HG03457 (cell line): ENCODE measurements around the gene ANKS1B.
A peak's percentile ranks its signal among the peaks of the same experiment; 100 is the strongest.
"Not testable (repeated sequence)": the region's sequence is repeated elsewhere in the genome, so short reads cannot be mapped to it uniquely, and the experiment has no call there.

Experiments
- ATAC-seq: cut with Tn5 transposase; IDR thresholded peaks from one replicate; pipeline ENCODE4 v1.9.1; 2021; ENCODE audit warnings: moderate number of reproducible peaks; ENCODE audit not compliant: unreplicated experiment

ANKS1B gene

DNA sequence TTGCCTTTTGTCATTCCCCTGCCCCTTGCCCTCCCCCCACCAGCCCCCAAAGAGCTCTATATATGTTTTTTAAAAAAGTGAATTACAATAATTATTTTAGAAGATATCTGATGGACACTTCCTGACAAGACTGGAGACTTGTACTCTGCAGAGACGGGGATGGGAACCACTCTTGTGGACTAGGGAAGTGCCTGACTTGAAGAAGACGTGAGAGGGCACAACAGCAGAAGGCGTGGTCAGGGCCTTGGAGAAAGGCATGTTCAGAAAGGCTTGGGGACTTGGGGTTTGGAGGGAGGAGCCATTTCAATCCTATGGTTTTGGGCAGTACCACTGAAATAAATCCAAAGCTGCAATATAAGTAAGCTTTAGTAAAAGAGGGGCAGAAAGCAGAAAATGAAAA is 1184.9 kb downstream of the ANKS1B start:
- ATAC-seq, result no peak

GRCh38 chr12:98799146-98799810 is 1185.5 kb downstream of the ANKS1B start:
- no peak for ATAC-seq

- ATAC-seq, result no peak
These were observed 1187.5 kb downstream of the ANKS1B start for GRCh38 chr12:98797200-98797599.

GRCh38 chr12:98796745-98797144 is 1188.0 kb downstream of the ANKS1B start:
- no peak for ATAC-seq

DNA sequence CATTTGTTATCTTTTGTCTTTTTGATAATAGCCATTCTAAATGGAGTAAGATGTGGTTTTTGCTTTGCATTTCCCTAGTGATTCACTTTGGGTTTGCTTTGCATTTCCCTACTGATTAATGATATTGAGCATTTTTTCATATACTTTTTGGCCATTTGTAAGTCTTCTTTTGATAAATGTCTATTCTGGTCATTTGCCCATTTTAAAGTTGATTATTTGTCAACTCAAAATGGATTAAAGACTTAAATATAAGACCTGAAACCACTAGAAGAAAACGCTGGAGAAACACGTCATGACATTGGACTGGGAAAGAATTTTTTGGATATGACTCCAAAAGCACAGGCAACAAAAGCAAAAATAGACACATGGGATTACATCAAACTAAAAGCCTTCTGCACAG is 1191.6 kb downstream of the ANKS1B start:
- ATAC-seq, result no peak

DNA sequence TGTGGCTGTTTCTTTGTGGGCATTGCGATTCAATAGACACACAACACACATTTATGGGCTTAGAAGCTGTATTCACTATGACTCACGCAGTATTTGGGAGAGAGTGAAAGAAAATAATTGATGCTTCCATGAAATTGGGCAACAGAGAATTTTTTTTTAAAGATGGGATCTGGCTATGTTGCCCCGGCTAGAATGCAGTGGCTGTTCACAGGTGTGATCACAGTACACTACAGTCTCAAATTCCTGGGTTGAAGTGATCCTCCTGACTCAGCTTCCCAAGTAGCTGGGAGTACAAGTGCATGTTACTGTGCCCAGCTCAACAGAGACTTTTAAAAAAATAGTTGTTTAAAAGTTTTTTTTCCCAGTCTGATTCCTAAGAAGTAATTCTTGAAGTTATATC is 1193.3 kb downstream of the ANKS1B start:
- ATAC-seq, result no peak

- ATAC-seq, result no peak
These were observed 1196.3 kb downstream of the ANKS1B start for GRCh38 chr12:98788396-98788795.

DNA sequence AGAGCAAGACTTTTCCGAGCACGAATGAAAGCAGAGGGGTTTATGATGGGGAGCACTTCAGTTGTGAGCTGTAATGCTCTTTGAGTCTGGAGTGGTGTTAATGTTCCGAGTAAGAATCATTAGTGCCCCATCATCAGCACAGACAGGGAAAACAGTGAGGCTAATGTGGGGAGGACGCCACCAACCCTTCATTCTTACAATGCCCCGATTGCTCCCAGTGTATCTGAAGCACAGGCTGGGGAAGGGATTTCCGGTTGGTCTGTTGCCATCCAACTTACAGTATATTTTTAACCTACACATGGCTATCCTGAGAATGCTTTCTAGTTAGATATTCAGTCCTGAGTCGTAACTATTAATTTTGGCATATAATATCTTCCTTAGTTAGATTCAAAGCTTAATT is 1198.1 kb downstream of the ANKS1B start:
- no peak for ATAC-seq

DNA sequence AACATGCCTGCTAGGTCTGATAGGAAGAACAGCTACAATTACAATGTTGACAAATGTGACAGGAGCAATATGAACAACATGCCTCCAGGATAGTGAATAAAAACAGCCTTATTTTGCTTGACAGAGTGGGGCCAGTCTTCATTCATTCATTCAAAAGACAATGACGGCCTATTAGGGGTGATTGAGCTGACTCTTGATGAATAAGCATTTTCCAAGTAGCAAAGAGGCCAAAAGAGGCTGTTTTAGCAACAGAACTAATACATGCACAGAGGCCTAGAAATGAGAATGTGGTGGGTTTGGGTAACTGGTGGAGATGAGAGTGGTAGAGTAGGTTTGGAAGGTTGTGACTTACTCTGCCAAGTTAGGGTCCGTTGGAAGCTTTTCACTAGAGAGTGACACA is 1201.3 kb downstream of the ANKS1B start:
- no peak for ATAC-seq

DNA sequence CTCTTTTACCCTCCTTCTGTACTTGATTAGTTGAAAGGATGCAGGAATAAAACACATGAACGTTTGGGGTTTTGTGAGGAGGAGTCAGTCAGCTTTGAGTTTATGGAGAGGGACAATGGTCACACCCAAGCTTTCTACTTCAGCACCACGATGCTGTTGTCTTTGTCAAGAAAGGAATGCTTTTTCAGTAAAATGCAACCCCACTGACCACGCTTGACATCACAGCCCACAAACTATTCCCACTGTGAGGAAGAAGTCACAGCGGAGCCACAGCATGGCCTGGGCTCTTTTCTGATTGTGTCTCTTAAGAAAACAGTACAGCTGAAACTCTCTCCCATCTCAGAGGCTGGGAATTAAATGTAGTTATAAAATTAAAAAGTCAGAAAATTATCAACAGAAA is 1204.5 kb downstream of the ANKS1B start:
- ATAC-seq, result no peak

DNA sequence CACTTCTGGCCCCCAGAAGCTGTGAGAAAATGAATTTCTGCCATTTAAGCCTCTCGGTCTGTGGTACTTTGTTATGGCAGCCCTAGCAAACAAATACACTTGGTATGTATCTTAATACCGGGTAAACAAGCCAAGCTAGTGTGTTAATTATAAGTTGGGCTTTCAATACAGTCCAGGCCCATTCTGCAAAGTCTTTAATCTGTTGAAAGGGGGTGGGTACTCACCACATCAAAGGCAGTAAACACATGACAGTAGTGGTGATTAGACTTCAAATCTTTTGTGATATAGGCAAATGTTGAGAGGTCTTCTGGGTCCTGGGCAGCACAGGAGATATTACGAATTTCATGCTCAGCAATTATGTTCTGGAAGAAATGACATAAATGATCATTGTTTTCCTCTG is 1211.9 kb downstream of the ANKS1B start:
- ATAC-seq, result no peak

- ATAC-seq, result no peak
These were observed 1212.7 kb downstream of the ANKS1B start for GRCh38 chr12:98771811-98772752.

DNA sequence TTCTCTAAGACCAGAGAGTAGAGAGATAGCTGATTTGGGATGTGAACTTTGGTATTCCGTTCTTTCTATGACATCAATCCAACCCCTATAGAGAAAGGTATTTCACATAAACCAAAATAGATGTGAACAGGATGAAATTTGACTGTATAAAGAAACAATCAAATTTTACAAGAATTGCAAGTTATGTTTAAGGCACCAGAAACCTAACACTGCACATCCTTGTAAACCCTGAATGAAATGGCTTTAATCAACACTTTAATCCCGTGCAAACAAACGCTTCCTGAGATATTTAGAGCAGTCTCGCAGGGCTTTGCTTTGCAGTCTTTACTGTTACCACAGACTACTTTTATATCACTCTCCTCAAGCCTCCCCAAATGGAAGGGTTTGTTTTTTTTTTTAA is 1214.5 kb downstream of the ANKS1B start:
- no peak for ATAC-seq

DNA sequence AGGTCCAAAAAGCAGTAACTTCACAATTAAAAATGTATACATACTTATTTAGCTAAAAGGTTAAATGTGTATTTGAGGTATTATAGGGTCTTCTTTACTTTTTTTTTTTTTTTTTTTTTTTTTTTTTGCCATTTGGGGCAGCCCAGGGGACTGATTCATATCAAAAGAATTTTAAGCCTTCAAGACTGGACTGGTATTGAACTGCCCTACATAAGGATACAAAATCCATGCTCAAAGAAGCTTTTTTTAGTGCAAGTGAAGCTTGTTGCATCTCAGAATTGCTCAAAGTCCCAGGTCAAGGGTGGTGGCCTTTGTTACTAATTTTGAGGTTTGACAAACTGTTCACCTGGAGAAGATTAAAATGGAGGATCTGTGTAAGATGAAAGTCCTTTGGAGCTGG is 1215.7 kb downstream of the ANKS1B start:
- no peak for ATAC-seq

DNA sequence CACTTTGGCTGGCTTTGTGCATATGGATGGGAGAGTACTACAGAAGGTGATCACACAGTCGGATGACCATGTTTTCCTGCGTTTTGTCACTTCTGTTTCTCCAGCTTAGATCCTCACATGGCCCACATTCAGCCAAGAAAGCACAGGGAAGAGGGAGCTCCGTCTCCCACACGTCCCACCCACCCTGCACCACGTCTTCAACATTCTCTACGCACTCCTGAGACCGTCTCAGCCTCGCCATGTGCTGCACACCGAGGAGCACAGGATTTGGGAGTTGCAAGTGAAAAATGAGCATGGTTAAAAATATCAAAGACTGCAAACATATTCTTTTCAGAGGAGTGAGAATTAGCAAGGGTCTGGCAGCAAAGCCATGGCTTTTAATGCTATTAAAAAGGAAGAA is 1217.5 kb downstream of the ANKS1B start:
- ATAC-seq, result no peak

- no peak for ATAC-seq
These were observed 1221.1 kb downstream of the ANKS1B start for GRCh38 chr12:98763656-98764055.

DNA sequence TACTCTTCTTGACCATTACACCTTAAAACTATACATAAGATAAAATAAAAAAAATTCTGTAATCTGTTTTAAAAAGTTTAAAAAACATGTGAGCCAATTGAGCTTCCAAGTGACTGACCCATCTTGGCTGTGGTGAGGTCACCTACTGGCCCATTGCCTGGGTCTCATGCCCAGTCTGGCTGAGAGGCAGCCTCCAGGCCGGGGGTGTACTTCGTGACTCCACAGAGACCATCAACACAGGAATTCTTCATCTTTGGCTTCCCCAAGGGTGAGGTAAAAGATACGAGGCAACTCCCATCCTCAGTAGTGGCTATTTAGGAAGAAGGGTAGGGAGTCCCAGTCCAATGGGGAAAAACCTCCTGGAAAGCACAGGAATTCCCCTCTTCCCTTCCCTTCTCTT is 1226.4 kb downstream of the ANKS1B start:
- no peak for ATAC-seq

DNA sequence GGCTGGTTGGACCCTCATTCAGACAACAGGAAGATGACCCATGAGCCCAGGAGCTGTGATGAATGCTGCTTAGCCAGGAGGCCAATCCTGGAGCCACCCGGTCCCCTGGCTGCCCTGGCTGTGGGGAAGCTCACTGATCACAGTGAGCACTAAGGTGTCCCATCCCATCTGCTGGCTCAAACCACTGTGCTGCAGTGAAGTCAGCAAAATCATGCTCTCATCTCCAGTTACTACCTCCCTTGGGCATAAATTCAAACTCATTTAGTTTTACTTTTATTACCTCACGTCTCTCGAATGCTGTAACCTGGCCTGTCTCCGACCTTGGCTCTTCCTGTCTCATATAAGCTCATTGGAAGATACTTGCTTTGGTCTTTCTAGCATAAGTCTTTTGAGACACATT is 1227.3 kb downstream of the ANKS1B start:
- ATAC-seq, result no peak

DNA sequence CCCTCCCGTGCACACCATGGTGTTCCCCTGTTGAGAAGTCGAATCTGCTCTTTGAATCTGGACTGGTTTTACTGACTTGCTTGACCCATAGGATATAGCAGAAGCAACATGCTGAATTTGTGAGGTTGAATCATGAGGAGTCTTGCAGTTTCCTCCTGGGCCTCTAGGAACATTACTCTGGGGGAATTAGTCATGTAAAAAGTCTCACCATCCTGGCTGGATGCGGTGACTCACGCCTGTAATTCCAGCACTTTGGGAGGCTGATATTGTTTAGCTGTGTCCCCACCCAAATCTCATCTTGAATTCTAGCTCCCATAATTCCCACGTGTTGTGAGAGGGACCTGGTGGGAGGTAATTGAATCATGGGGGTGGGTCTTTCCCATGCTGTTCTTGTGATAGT is 1228.9 kb downstream of the ANKS1B start:
- not testable (repeated sequence) for ATAC-seq

DNA sequence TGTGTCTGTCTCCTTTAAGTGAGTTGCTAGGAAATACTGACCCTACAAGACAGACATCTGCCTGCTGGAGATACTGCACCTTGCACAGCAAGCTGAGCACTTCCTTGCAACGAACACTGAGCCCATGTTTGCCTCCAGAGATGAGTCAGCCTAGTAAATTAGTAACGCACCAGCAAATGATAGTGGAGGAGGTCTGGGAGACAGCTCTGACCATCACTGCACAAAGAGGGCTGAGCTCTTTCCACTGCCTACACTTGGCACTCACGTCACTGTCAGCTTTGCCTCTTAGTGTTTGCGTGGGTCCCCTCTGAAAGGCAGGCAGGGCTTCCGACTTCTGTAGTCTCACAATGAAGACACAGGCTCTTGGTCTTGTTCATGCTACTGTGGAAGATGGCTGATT is 1230.6 kb downstream of the ANKS1B start:
- peak; percentile 99 for ATAC-seq

- no peak for ATAC-seq
These were observed 1232.0 kb downstream of the ANKS1B start for GRCh38 chr12:98752726-98753125.

- no peak for ATAC-seq
These were observed 1233.1 kb downstream of the ANKS1B start for GRCh38 chr12:98751580-98752115.
